ENCODE measurements around the gene RFNG. TPM values are rescaled to one million over a fixed set of nuclear protein-coding genes. Genes with fewer than 3 reads are reported as not detected.

Gene RFNG
- total and polyA plus RNA-seq, 10 of the 15 experiments (the other 5 are each of a cell fraction or from before 2014, with no cell fraction given): 0.10 to 19.6 (median 6.2) TPM

- peaks cover 9% of the 10 kb centered on the region for H3K79me2 ChIP-seq (ENCODE audit: control insufficient read depth, insufficient read depth, low read length)
- no peaks in the 10 kb centered on the region for H4K20me1 ChIP-seq (ENCODE audit: control insufficient read depth, insufficient read depth)
- H2AFZ ChIP-seq (ENCODE audit: control insufficient read depth, low read depth, low read length): no peak overlapping the region
- TF ChIP-seq ZNF207 (IDR thresholded peaks at IDR 0.05; ENCODE audit: borderline replicate concordance) (no peak), POLR2A (IDR thresholded peaks at IDR 0.05; ENCODE audit: low read depth, low read length) (peak; percentile 6)
- DNase-seq (ENCODE audit: low read depth, low spot score) (no peak), FAIRE-seq (no peak), ATAC-seq (no peak)
- WGBS (ENCODE audit: insufficient coverage, insufficient replicate concordance, low lambda C conversion rate, missing lambda C conversion rate): 73% methylated on average over 28 of the region's 28 CpGs
- H3K36me3 ChIP-seq (ENCODE audit: control insufficient read depth in 2 of 2, insufficient read depth in 2 of 2, low read length in 1 of 2): no peaks in the 10 kb centered on the region; a peak in 2 of 4 replicates
- intact Hi-C loops (cut with micrococcal nuclease; ENCODE audit: unreplicated experiment): no loop called here
- H3K4me2 ChIP-seq (ENCODE audit: control insufficient read depth, insufficient read depth): no peak overlapping the region
- H3K9me3 ChIP-seq (replicated peaks; ENCODE audit: control insufficient read depth, insufficient read depth, low read length): no peaks in the 10 kb centered on the region
- no peak overlapping the region for H3K27ac ChIP-seq (ENCODE audit: control insufficient read depth, insufficient read depth)
- CTCF ChIA-PET: interaction anchor here (0.6 to 0.9 kb wide), 2 partner anchors 40 to 57 kb away, joined by 3 read pairs; no protein-coding TSS in a partner anchor
- RAD21 ChIA-PET (ENCODE audit: unreplicated experiment): interaction anchor here (1.8 kb wide), 1 partner anchor 56 kb away, joined by 6 read pairs; no protein-coding TSS in a partner anchor
- peaks cover 1% of the 10 kb centered on the region; the same call in 1 of the 2 replicates for H3K4me1 ChIP-seq (ENCODE audit: control insufficient read depth, insufficient read depth, low read length)
- SMC1A ChIA-PET (ENCODE audit: uncharacterized antibody, unreplicated experiment): no interaction called here
- BruUV-seq (replicated peaks): no TSS peak
- POLR2A ChIA-PET: no interaction called here
- no peak overlapping the region for H3K4me3 ChIP-seq
- H3K9ac ChIP-seq (ENCODE audit: control insufficient read depth, insufficient read depth, low read length): no peak overlapping the region
- H3K27me3 ChIP-seq (replicated peaks in 1 of 2; ENCODE audit: control insufficient read depth in 2 of 2, insufficient read depth in 2 of 2, low read length in 1 of 2): no peaks in the 10 kb centered on the region
- in situ Hi-C loops (cut with MboI): no loop called here
Observed at GRCh38 chr17:82016061-82016874, 35.3 kb downstream of the RFNG start.

DNA sequence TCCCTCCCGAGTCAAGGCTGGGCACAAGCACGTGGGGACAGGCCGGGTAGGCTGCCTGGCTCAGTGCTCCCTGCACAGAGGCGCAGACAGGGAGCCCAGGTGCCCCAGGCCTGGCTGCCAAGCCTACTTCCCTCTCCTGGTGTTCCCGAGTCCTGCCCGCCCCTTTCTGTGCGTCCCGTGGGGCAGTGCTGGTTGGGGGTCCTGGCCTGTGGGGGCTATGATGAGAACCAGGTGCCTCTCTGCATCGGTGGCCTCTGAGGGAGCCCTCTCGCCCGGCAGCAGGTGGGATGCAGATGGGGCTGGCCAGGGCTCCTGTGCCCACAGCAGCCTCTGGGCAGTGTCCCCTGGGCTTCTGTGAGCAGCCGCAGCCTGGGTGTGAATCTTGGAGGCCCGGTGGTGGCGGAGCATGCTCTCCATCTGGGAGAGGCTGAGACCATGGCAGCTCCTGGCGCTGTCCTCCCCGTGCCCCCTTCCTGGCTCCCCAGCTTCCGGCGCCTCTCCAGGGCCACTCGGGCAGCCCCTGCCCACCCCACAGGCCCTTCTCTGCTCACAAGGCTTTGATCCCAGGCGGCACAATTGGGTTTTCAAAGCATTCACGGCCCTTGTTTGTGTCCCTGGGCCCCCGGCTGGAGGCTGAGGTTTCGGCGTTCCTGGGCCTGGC, 36.2 kb downstream of the RFNG start:
- Histone ChIP-seq H3K36me3 (ENCODE audit: control insufficient read depth in 2 of 2, insufficient read depth in 2 of 2, low read length in 1 of 2) (no peaks in the 10 kb centered on the region; a peak in 2 of 4 replicates), H3K27ac (ENCODE audit: control insufficient read depth, insufficient read depth) (no peak overlapping the region), H3K4me3 (no peak overlapping the region), H3K79me2 (ENCODE audit: control insufficient read depth, insufficient read depth, low read length) (peaks cover 4% of the 10 kb centered on the region), H3K4me2 (ENCODE audit: control insufficient read depth, insufficient read depth) (no peak overlapping the region), H4K20me1 (ENCODE audit: control insufficient read depth, insufficient read depth) (no peaks in the 10 kb centered on the region), H3K9ac (ENCODE audit: control insufficient read depth, insufficient read depth, low read length) (no peak overlapping the region), H2AFZ (ENCODE audit: control insufficient read depth, low read depth, low read length) (no peak overlapping the region), H3K4me1 (ENCODE audit: control insufficient read depth, insufficient read depth, low read length) (no peaks in the 10 kb centered on the region), H3K27me3 (replicated peaks in 1 of 2; ENCODE audit: control insufficient read depth in 2 of 2, insufficient read depth in 2 of 2, low read length in 1 of 2) (no peaks in the 10 kb centered on the region), H3K9me3 (replicated peaks; ENCODE audit: control insufficient read depth, insufficient read depth, low read length) (no peaks in the 10 kb centered on the region)
- intact Hi-C loops (cut with micrococcal nuclease; ENCODE audit: unreplicated experiment): no loop called here
- ChIA-PET CTCF (interaction anchor here (0.6 to 0.9 kb wide), 2 partner anchors 39 to 56 kb away, joined by 3 read pairs; no protein-coding TSS in a partner anchor), RAD21 (ENCODE audit: unreplicated experiment) (no interaction called here), POLR2A (no interaction called here), SMC1A (ENCODE audit: uncharacterized antibody, unreplicated experiment) (no interaction called here)
- 73% methylated on average over 24 of the region's 24 CpGs for WGBS (ENCODE audit: insufficient coverage, insufficient replicate concordance, low lambda C conversion rate, missing lambda C conversion rate)
- no TSS peak for BruUV-seq (replicated peaks)
- FAIRE-seq (no peak), DNase-seq (ENCODE audit: low read depth, low spot score) (no peak), ATAC-seq (no peak)
- in situ Hi-C loops (cut with MboI): no loop called here
- no peak for TF ChIP-seq WRNIP1 (IDR thresholded peaks at IDR 0.05; ENCODE audit: borderline replicate concordance, low read depth, low read length)
- no peak for TF ChIP-seq KLF5 (IDR thresholded peaks at IDR 0.05; ENCODE audit: partially characterized antibody)
- no peak for TF ChIP-seq NR2C2 (IDR thresholded peaks at IDR 0.05; ENCODE audit: borderline replicate concordance, control insufficient read depth, insufficient read length, low read depth)
- no peak for TF ChIP-seq POLR2AphosphoS2 (IDR thresholded peaks at IDR 0.05; ENCODE audit: low read depth, low read length)
- TF ChIP-seq EGR1 (IDR thresholded peaks at IDR 0.05; ENCODE audit: borderline replicate concordance in 1 of 2, low read depth in 2 of 2, low read length in 2 of 2): no peak
- TF ChIP-seq BMI1 (IDR thresholded peaks at IDR 0.05; ENCODE audit: borderline replicate concordance): no peak
- TF ChIP-seq, protein P1, sequence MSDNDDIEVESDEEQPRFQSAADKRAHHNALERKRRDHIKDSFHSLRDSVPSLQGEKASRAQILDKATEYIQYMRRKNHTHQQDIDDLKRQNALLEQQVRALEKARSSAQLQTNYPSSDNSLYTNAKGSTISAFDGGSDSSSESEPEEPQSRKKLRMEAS (IDR thresholded peaks at IDR 0.05; ENCODE audit: low read depth, low read length): no peak
- TF ChIP-seq, protein P2, sequence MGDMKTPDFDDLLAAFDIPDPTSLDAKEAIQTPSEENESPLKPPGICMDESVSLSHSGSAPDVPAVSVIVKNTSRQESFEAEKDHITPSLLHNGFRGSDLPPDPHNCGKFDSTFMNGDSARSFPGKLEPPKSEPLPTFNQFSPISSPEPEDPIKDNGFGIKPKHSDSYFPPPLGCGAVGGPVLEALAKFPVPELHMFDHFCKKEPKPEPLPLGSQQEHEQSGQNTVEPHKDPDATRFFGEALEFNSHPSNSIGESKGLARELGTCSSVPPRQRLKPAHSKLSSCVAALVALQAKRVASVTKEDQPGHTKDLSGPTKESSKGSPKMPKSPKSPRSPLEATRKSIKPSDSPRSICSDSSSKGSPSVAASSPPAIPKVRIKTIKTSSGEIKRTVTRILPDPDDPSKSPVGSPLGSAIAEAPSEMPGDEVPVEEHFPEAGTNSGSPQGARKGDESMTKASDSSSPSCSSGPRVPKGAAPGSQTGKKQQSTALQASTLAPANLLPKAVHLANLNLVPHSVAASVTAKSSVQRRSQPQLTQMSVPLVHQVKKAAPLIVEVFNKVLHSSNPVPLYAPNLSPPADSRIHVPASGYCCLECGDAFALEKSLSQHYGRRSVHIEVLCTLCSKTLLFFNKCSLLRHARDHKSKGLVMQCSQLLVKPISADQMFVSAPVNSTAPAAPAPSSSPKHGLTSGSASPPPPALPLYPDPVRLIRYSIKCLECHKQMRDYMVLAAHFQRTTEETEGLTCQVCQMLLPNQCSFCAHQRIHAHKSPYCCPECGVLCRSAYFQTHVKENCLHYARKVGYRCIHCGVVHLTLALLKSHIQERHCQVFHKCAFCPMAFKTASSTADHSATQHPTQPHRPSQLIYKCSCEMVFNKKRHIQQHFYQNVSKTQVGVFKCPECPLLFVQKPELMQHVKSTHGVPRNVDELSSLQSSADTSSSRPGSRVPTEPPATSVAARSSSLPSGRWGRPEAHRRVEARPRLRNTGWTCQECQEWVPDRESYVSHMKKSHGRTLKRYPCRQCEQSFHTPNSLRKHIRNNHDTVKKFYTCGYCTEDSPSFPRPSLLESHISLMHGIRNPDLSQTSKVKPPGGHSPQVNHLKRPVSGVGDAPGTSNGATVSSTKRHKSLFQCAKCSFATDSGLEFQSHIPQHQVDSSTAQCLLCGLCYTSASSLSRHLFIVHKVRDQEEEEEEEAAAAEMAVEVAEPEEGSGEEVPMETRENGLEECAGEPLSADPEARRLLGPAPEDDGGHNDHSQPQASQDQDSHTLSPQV (IDR thresholded peaks at IDR 0.05): no peak
